ENCODE results near the gene TMEM213. TPM values are rescaled to one million over a fixed set of nuclear protein-coding genes. Genes with fewer than 3 reads are reported as not detected.
A peak's percentile ranks its signal among the peaks of the same experiment; 100 is the strongest.

Gene TMEM213
- total and polyA plus RNA-seq, 2 of the 13 experiments (the other 11 are each of a cell fraction or from before 2014, with no cell fraction given): not detected

- TF ChIP-seq TRIM24 (CRISPR knock-in tag; IDR thresholded peaks at IDR 0.05): no peak
- no peak for TF ChIP-seq ATM (IDR thresholded peaks at IDR 0.05; ENCODE audit: borderline replicate concordance)
- TF ChIP-seq, protein P1, sequence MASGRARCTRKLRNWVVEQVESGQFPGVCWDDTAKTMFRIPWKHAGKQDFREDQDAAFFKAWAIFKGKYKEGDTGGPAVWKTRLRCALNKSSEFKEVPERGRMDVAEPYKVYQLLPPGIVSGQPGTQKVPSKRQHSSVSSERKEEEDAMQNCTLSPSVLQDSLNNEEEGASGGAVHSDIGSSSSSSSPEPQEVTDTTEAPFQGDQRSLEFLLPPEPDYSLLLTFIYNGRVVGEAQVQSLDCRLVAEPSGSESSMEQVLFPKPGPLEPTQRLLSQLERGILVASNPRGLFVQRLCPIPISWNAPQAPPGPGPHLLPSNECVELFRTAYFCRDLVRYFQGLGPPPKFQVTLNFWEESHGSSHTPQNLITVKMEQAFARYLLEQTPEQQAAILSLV (CRISPR knock-in tag; IDR thresholded peaks at IDR 0.05; ENCODE audit: borderline replicate concordance): no peak
- peak; percentile 78; the same call in 1 of the 2 replicates for TF ChIP-seq ZFP90 (CRISPR knock-in tag; IDR thresholded peaks at IDR 0.05; ENCODE audit: borderline replicate concordance)
- TF ChIP-seq HNRNPL (IDR thresholded peaks at IDR 0.05; ENCODE audit: low read depth, low read length): peak; percentile 93
- TF ChIP-seq HES4 (CRISPR knock-in tag; IDR thresholded peaks at IDR 0.05; ENCODE audit: borderline replicate concordance): no peak
- no peak for TF ChIP-seq THYN1 (CRISPR knock-in tag; IDR thresholded peaks at IDR 0.05; ENCODE audit: borderline replicate concordance, low read depth)
- TF ChIP-seq ZNF362 (CRISPR knock-in tag; IDR thresholded peaks at IDR 0.05; ENCODE audit: borderline replicate concordance): no peak
- TF ChIP-seq, protein P2, sequence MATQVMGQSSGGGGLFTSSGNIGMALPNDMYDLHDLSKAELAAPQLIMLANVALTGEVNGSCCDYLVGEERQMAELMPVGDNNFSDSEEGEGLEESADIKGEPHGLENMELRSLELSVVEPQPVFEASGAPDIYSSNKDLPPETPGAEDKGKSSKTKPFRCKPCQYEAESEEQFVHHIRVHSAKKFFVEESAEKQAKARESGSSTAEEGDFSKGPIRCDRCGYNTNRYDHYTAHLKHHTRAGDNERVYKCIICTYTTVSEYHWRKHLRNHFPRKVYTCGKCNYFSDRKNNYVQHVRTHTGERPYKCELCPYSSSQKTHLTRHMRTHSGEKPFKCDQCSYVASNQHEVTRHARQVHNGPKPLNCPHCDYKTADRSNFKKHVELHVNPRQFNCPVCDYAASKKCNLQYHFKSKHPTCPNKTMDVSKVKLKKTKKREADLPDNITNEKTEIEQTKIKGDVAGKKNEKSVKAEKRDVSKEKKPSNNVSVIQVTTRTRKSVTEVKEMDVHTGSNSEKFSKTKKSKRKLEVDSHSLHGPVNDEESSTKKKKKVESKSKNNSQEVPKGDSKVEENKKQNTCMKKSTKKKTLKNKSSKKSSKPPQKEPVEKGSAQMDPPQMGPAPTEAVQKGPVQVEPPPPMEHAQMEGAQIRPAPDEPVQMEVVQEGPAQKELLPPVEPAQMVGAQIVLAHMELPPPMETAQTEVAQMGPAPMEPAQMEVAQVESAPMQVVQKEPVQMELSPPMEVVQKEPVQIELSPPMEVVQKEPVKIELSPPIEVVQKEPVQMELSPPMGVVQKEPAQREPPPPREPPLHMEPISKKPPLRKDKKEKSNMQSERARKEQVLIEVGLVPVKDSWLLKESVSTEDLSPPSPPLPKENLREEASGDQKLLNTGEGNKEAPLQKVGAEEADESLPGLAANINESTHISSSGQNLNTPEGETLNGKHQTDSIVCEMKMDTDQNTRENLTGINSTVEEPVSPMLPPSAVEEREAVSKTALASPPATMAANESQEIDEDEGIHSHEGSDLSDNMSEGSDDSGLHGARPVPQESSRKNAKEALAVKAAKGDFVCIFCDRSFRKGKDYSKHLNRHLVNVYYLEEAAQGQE (IDR thresholded peaks at IDR 0.05; ENCODE audit: borderline replicate concordance in 1 of 2, low read depth in 1 of 2, low read length in 2 of 2): no peak
- no peak for TF ChIP-seq NFYB (CRISPR knock-in tag; IDR thresholded peaks at IDR 0.05)
- peak; percentile 81 for TF ChIP-seq GATAD2A (CRISPR knock-in tag; IDR thresholded peaks at IDR 0.05)
- TF ChIP-seq, protein P3, sequence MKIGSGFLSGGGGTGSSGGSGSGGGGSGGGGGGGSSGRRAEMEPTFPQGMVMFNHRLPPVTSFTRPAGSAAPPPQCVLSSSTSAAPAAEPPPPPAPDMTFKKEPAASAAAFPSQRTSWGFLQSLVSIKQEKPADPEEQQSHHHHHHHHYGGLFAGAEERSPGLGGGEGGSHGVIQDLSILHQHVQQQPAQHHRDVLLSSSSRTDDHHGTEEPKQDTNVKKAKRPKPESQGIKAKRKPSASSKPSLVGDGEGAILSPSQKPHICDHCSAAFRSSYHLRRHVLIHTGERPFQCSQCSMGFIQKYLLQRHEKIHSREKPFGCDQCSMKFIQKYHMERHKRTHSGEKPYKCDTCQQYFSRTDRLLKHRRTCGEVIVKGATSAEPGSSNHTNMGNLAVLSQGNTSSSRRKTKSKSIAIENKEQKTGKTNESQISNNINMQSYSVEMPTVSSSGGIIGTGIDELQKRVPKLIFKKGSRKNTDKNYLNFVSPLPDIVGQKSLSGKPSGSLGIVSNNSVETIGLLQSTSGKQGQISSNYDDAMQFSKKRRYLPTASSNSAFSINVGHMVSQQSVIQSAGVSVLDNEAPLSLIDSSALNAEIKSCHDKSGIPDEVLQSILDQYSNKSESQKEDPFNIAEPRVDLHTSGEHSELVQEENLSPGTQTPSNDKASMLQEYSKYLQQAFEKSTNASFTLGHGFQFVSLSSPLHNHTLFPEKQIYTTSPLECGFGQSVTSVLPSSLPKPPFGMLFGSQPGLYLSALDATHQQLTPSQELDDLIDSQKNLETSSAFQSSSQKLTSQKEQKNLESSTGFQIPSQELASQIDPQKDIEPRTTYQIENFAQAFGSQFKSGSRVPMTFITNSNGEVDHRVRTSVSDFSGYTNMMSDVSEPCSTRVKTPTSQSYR (CRISPR knock-in tag; IDR thresholded peaks at IDR 0.05; ENCODE audit: borderline replicate concordance): no peak
- TF ChIP-seq ZNF253 (CRISPR knock-in tag; IDR thresholded peaks at IDR 0.05; ENCODE audit: borderline replicate concordance): peak; percentile 68; the same call in 1 of the 2 replicates
- no peak for TF ChIP-seq ZNF12 (CRISPR knock-in tag; IDR thresholded peaks at IDR 0.05)
- TF ChIP-seq RAD21 (CRISPR knock-in tag; IDR thresholded peaks at IDR 0.05): 0 out of 2 replicates have a peak, but pooled peaks have one; percentile 17
- TF ChIP-seq, protein P4, sequence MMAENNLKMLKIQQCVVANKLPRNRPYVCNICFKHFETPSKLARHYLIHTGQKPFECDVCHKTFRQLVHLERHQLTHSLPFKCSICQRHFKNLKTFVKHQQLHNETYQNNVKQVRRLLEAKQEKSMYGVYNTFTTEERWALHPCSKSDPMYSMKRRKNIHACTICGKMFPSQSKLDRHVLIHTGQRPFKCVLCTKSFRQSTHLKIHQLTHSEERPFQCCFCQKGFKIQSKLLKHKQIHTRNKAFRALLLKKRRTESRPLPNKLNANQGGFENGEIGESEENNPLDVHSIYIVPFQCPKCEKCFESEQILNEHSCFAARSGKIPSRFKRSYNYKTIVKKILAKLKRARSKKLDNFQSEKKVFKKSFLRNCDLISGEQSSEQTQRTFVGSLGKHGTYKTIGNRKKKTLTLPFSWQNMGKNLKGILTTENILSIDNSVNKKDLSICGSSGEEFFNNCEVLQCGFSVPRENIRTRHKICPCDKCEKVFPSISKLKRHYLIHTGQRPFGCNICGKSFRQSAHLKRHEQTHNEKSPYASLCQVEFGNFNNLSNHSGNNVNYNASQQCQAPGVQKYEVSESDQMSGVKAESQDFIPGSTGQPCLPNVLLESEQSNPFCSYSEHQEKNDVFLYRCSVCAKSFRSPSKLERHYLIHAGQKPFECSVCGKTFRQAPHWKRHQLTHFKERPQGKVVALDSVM (CRISPR knock-in tag; IDR thresholded peaks at IDR 0.05): no peak
- peak; percentile 74 to 78; a peak in 3 of 4 replicates for TF ChIP-seq NR2F1 (CRISPR knock-in tag; IDR thresholded peaks at IDR 0.05)
Observed at GRCh38 chr7:138752518-138753149, 45.2 kb upstream of the TMEM213 start (continued).

Data from HepG2 (cell line).